Measurements from ENCODE around the gene TRAPPC8. TPM values are rescaled to one million over a fixed set of nuclear protein-coding genes. Genes with fewer than 3 reads are reported as not detected.
"Not testable (repeated sequence)": the region's sequence is repeated elsewhere in the genome, so short reads cannot be mapped to it uniquely, and the experiment has no call there.

TRAPPC8 gene
- total RNA-seq, 1 donor from 2014 or later: 36.7 TPM

DNA sequence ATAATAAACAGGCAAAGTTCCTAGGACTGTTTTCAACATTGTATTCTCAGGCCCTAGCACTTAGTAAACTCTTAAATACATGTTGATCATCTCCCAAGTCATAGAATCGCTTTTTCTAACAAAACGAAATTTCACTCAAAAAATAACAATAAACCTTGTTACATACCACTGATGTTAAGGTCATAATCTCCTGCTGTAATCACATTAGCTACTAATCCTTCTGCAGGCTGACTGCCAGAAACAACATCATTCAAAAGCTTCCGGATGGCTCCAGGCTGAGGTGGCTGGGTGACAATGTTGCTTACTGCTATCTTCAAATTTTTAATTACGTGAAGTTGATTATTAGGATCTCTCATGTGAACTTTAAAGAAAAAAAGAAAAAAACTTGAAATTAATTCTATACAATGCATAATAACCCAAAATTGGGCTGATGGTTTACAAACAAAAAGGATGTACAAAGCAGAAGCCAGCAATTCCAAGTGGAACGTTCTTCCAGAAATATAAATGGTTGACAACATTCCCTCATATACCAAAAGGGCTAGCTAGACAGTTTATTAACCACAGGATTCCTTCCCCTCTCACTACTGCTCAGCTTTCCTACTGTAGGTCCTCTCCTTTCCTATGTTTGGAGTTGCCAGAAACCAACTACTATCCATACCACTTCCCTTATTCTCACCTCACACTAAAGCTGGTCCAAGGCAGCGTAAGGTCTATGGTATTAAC is 11.6 kb downstream of the TRAPPC8 start:
- Mint-ChIP-seq H3K4me3 (no peak overlapping the region), H3K36me3 (ENCODE audit: low read depth) (peaks cover 15% of the 10 kb centered on the region), H3K4me1 (ENCODE audit: low read depth) (no peaks in the 10 kb centered on the region), H3K9me3 (no peaks in the 10 kb centered on the region), H3K27ac (no peak overlapping the region), H3K27me3 (ENCODE audit: insufficient read depth) (no peaks in the 10 kb centered on the region)
- intact Hi-C loops (cut with micrococcal nuclease): no loop called here
- no peak for DNase-seq (ENCODE audit: low spot score)

DNA sequence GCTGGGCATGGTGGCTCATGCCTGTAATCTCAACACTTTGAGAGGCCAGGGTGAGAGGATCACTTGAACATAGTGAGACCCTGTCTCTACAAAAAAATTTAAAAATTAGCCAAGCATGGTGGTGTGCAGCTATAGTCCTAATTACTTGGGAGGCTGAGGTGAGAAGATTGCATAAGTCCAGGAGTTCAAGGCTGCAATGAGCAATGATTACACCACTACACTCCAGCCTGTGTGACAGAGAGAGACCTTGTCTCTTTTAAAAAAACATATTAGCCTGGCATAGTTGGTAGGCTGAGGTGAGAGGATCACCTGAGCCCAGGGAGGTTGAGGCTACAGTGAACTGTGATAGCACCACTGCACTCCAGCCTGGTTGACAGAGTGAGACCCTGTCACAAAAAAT is 13.7 kb downstream of the TRAPPC8 start:
- no peaks in the 10 kb centered on the region for H3K4me1 Mint-ChIP-seq (ENCODE audit: low read depth)
- no peaks in the 10 kb centered on the region for H3K27me3 Mint-ChIP-seq (ENCODE audit: insufficient read depth)
- no peak overlapping the region for H3K27ac Mint-ChIP-seq
- intact Hi-C loops (cut with micrococcal nuclease): no loop called here
- H3K9me3 Mint-ChIP-seq: no peaks in the 10 kb centered on the region
- peaks cover 29% of the 10 kb centered on the region for H3K36me3 Mint-ChIP-seq (ENCODE audit: low read depth)
- no peak for DNase-seq (ENCODE audit: low spot score)
- H3K4me3 Mint-ChIP-seq: no peak overlapping the region

DNA sequence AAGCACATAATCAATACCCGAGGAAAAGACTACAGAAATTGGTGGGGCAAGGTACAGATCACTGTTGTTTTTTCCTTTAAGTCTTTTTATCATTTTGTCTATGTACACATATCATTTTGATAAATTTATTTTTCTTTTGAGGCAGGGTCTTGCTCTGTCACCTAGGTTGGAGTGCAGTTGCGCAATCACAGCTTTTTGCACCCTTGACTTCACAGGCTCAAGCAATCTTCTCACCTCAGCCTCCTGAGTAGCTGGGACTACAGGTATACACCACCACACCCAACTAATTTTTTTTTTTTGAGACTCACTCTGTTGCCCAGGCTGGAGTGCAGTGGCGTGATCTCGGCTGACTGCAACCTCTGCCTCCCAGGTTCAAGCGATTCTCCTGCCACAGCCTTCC is 15.9 kb downstream of the TRAPPC8 start:
- DNase-seq (ENCODE audit: low spot score); intact Hi-C loops (cut with micrococcal nuclease); H3K27ac Mint-ChIP-seq: not testable (repeated sequence)

DNA sequence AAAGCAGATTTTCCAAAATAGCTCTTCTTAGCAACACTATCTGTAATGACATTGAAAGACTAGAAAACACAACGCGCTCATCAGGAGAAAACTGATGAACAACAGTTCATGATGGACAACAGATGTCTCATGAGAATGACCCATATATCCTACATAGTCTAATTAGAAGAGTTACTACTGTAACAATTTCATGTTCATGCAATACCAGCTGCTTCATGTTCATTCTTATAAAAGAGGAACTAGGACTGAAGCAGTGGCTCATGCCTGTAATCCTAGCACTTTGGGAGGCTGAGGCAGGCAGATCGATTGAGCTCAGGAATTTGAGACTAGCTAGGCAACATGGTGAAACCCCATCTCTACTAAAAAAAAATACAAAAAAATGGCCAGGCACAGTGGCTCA is 22.7 kb downstream of the TRAPPC8 start:
- Mint-ChIP-seq H3K4me3 (no peak overlapping the region), H3K9me3 (no peaks in the 10 kb centered on the region), H3K36me3 (ENCODE audit: low read depth) (peaks cover 17% of the 10 kb centered on the region), H3K4me1 (ENCODE audit: low read depth) (no peaks in the 10 kb centered on the region), H3K27me3 (ENCODE audit: insufficient read depth) (no peaks in the 10 kb centered on the region), H3K27ac (no peak overlapping the region)
- intact Hi-C loops (cut with micrococcal nuclease): no loop called here
- no peak for DNase-seq (ENCODE audit: low spot score)

More for the DNA sequence above, 15.9 kb downstream of the TRAPPC8 start:
- not testable (repeated sequence) for H3K27me3 Mint-ChIP-seq (ENCODE audit: insufficient read depth); H3K4me3 Mint-ChIP-seq; H3K4me1 Mint-ChIP-seq (ENCODE audit: low read depth); H3K9me3 Mint-ChIP-seq
- H3K36me3 Mint-ChIP-seq (ENCODE audit: low read depth): peaks cover 32% of the 10 kb centered on the region

DNA sequence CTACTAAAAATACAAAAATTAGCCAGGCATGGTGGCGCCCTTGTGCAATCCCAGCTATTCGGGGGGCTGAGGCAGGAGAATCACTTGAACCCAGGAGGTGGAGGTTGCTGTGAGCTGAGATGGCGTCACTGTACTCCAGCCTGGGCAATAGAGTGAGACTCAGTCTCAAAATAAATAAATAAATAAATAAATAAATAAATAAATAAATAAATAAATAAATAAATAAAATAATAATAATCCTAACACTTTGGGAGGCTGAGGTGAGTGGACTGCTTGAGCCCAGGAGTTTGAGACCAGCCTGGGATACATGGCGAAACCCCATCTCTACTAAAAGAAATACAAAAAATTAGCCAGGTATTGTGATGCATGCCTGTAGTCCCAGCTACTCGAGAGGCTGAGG is 23.6 kb downstream of the TRAPPC8 start:
- not testable (repeated sequence) for H3K4me3 Mint-ChIP-seq; H3K4me1 Mint-ChIP-seq (ENCODE audit: low read depth); DNase-seq (ENCODE audit: low spot score)

DNA sequence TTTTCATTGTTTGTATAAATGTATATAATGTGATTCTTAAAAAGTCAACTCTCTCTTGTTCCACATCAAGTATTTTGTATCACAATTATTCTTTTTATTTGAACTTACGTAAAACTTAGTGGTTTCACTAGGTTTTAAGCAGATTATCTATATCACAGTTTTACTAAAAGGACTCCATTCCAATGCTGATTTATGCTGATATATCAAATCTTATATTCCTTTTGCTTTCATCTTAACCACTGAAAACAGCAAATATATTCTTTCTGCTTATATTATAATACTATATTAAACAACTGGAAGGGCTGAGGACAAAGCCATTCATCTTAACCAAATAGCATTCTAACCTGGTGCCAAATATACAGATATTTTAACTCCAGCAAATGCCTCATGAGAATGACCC is 24.2 kb downstream of the TRAPPC8 start:
- Mint-ChIP-seq H3K36me3 (ENCODE audit: low read depth) (peaks cover 13% of the 10 kb centered on the region), H3K4me1 (ENCODE audit: low read depth) (no peaks in the 10 kb centered on the region), H3K9me3 (no peaks in the 10 kb centered on the region), H3K27me3 (ENCODE audit: insufficient read depth) (no peaks in the 10 kb centered on the region), H3K4me3 (no peak overlapping the region), H3K27ac (no peak overlapping the region)
- intact Hi-C loops (cut with micrococcal nuclease): no loop called here
- no peak for DNase-seq (ENCODE audit: low spot score)

More for the DNA sequence above, 23.6 kb downstream of the TRAPPC8 start:
- intact Hi-C loops (cut with micrococcal nuclease); H3K27me3 Mint-ChIP-seq (ENCODE audit: insufficient read depth); H3K27ac Mint-ChIP-seq; H3K9me3 Mint-ChIP-seq: not testable (repeated sequence)
- H3K36me3 Mint-ChIP-seq (ENCODE audit: low read depth): peaks cover 13% of the 10 kb centered on the region

DNA sequence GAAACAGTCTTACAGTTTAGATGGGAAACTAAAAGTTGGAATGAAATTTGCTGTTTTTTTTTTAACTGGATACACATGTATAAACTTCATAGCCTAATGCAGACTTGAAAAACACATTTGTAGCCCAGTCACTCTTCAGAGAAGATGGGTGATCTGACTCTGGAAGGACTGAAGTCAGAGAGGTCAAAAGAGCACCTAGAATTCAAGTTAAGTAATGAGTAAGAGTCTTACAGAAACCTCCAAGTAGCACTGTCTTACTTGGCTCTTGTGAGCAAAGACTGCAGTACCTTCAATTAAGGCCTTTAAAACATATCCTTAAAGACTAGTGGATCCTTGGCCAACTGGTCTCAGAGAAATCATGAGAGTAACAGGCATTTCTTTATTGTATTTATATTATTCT is 41.9 kb downstream of the TRAPPC8 start:
- Mint-ChIP-seq H3K4me3 (no peak overlapping the region), H3K9me3 (no peaks in the 10 kb centered on the region), H3K27ac (no peak overlapping the region), H3K4me1 (ENCODE audit: low read depth) (no peaks in the 10 kb centered on the region), H3K27me3 (ENCODE audit: insufficient read depth) (no peaks in the 10 kb centered on the region), H3K36me3 (ENCODE audit: low read depth) (peaks cover 28% of the 10 kb centered on the region)
- no peak for DNase-seq (ENCODE audit: low spot score)
- intact Hi-C loops (cut with micrococcal nuclease): no loop called here

DNA sequence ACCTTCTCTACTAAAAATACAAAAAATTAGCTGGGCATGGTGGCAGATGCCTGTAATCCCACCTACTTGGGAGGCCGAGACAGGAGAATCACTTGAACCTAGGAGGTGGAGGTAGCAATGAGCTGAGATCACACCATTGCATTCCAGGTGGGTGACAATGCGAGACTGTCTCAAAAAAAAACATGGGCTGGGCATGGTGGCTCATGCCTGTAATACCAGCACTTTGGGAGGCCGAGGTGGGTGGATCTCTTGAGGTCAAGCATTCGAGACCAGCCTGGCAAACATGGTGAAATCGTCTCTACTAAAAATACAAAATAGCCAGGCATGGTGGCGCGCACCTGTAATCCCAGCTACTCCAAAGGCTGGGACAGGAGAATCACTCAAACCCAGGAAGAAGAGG is 43.2 kb downstream of the TRAPPC8 start:
- H3K4me3 Mint-ChIP-seq; intact Hi-C loops (cut with micrococcal nuclease): not testable (repeated sequence)
- peaks cover 34% of the 10 kb centered on the region for H3K36me3 Mint-ChIP-seq (ENCODE audit: low read depth)

DNA sequence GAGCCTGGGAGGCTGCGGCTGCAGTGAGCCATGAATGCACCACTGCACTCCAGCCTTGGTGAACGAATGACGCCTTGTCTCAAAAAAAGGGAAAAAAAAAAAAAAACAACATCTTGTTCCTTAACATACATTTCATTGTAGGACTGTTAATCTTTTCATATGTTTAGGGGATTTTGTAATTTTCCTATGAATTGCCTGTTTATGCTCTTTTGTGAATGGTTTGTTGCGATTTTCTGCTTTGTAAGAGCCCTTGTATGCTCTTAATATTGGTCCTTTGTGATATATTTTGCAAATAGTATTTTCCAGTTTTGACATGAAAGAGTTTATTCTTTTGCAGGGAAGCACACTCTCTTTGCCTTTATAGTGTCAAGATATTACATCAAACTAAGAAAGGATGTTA is 50.0 kb downstream of the TRAPPC8 start:
- no peak for DNase-seq (ENCODE audit: low spot score)
- no peaks in the 10 kb centered on the region for H3K9me3 Mint-ChIP-seq
- intact Hi-C loops (cut with micrococcal nuclease): loop anchor here (1.0 kb wide), 1 partner anchor 30 kb away; no protein-coding TSS in a partner anchor
- peaks cover 34% of the 10 kb centered on the region for H3K36me3 Mint-ChIP-seq (ENCODE audit: low read depth)
- no peaks in the 10 kb centered on the region for H3K4me1 Mint-ChIP-seq (ENCODE audit: low read depth)
- H3K27me3 Mint-ChIP-seq (ENCODE audit: insufficient read depth): no peaks in the 10 kb centered on the region
- H3K4me3 Mint-ChIP-seq: no peak overlapping the region
- H3K27ac Mint-ChIP-seq: no peak overlapping the region

More for the DNA sequence above, 43.2 kb downstream of the TRAPPC8 start:
- DNase-seq (ENCODE audit: low spot score); H3K27me3 Mint-ChIP-seq (ENCODE audit: insufficient read depth); H3K9me3 Mint-ChIP-seq; H3K4me1 Mint-ChIP-seq (ENCODE audit: low read depth); H3K27ac Mint-ChIP-seq: not testable (repeated sequence)

DNA sequence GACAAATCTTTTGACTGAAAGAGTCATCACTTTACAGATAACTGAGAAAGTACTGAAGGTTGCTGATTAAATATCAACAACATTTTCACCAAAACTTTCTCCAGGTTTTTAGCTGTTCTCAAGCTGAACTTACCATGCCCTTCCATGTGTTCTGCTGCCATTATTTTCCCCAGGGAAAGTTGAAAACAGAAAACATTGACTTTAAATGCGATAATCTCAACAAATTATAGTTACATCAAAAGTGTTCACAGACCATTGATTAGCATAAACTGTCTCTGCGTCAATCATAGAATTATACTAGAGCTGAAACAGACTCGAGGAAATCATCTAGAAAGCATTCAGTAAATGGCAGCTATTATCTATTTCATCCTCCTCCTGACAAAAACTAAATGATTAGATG is 51.4 kb downstream of the TRAPPC8 start:
- Mint-ChIP-seq H3K27me3 (ENCODE audit: insufficient read depth) (no peaks in the 10 kb centered on the region), H3K36me3 (ENCODE audit: low read depth) (peaks cover 42% of the 10 kb centered on the region), H3K4me1 (ENCODE audit: low read depth) (no peaks in the 10 kb centered on the region), H3K9me3 (no peaks in the 10 kb centered on the region), H3K27ac (no peak overlapping the region), H3K4me3 (no peak overlapping the region)
- intact Hi-C loops (cut with micrococcal nuclease): no loop called here
- no peak for DNase-seq (ENCODE audit: low spot score)

DNA sequence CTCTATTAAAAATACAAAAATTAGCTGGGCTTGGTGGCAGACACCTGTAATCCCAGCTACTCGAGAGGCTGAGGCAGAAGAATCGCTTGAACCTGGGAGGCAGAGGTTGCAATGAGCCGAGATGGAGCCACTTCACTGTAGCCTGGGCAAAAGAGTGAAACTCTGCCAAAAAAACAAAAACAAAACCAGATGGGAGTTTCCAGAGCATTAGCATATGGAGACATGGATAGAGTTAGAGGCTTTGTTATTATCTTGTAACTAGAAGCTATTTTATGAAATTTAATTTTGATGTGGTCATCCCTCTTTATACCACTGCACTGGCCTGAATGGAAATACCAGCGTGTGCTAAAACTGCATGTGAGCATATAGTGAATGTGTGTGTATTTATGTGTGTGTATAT is 58.9 kb downstream of the TRAPPC8 start:
- peaks cover 64% of the 10 kb centered on the region for H3K36me3 Mint-ChIP-seq (ENCODE audit: low read depth)
- H3K27ac Mint-ChIP-seq: no peak overlapping the region
- DNase-seq (ENCODE audit: low spot score): no peak
- H3K4me1 Mint-ChIP-seq (ENCODE audit: low read depth): peaks cover 15% of the 10 kb centered on the region
- intact Hi-C loops (cut with micrococcal nuclease): no loop called here
- no peaks in the 10 kb centered on the region for H3K27me3 Mint-ChIP-seq (ENCODE audit: insufficient read depth)
- H3K9me3 Mint-ChIP-seq: peaks cover 6% of the 10 kb centered on the region
- no peak overlapping the region for H3K4me3 Mint-ChIP-seq

DNA sequence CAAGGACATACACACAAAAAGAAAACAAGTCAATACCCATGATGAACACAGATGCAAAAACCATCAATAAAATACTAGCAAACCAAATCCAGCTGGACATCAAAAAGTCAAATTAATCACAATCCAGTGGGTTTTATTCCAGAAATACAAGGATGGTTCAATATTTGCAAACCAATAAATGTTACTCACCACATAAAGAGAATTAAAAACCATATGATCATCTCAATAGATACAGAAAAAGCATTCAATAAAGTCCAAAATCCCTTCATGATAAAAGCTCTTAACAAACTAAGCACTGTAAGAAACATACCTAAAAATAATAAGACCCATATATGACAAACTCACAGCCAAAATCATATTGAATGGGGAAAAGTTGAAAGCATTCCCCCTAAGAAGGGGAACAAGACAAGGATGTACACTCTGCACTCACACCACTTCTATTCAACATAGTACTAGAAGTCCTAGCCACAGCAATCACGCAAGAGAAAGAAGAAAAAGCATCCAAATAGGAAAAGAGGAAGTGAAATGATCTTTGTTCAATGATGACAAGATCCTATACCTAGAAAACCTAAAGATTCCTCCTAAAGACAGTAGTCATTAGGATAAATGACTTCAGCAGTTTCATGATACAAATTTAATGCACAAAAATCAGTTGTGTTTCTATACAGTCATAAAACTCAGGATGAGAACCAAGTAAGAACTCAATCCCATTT is 62.6 kb downstream of the TRAPPC8 start:
- no peak for DNase-seq (ENCODE audit: low spot score)
- H3K36me3 Mint-ChIP-seq (ENCODE audit: low read depth): peaks cover 58% of the 10 kb centered on the region
- no peak overlapping the region for H3K27ac Mint-ChIP-seq
- intact Hi-C loops (cut with micrococcal nuclease): no loop called here
- peaks cover 15% of the 10 kb centered on the region for H3K4me1 Mint-ChIP-seq (ENCODE audit: low read depth)
- H3K4me3 Mint-ChIP-seq: no peak overlapping the region
- peaks cover 6% of the 10 kb centered on the region for H3K9me3 Mint-ChIP-seq
- no peaks in the 10 kb centered on the region for H3K27me3 Mint-ChIP-seq (ENCODE audit: insufficient read depth)

DNA sequence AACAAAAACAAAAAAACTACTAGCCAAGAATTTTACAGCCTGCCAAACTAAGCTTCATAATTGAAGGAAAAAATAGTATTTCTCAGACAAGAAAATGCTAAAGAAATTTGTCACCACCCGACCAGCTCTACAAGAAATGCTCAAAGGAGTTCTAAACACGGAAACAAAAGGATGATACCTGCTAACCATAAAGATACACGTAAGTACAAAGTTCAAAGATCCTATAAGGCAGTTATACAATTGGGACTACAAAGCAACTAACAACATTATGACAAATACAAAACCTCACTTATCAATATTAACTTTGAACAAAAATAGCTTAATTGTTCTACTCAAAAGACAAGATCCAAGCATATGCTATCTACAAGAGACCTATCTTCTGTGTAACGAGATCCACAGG is 64.6 kb downstream of the TRAPPC8 start:
- Mint-ChIP-seq H3K27ac (no peak overlapping the region), H3K27me3 (ENCODE audit: insufficient read depth) (no peaks in the 10 kb centered on the region), H3K4me1 (ENCODE audit: low read depth) (peaks cover 15% of the 10 kb centered on the region), H3K36me3 (ENCODE audit: low read depth) (peaks cover 57% of the 10 kb centered on the region), H3K4me3 (no peak overlapping the region), H3K9me3 (peaks cover 6% of the 10 kb centered on the region)
- intact Hi-C loops (cut with micrococcal nuclease): no loop called here
- DNase-seq (ENCODE audit: low spot score): no peak
